Activated CD4-positive, alpha-beta memory T cell treated with anti-CD3 and anti-CD28 coated beads for 36 hours (primary cell): ENCODE results near the gene TMEM161B. TPM values are rescaled to one million over a fixed set of nuclear protein-coding genes. Genes with fewer than 3 reads are reported as not detected.
"Not testable (repeated sequence)": the region's sequence is repeated elsewhere in the genome, so short reads cannot be mapped to it uniquely, and the experiment has no call there.

Source experiments
- CTCF ChIA-PET: fragments of 350-600 bp; sonication (Branson Sonifier 250); formaldehyde crosslinking; loops from one replicate; lab custom pipeline; 2021; ENCODE audit warnings: antibody characterized with exemption, inconsistent platforms; lab: Charles Lee
- POLR2A ChIA-PET: fragments of 350-600 bp; sonication (Branson Sonifier 250); formaldehyde crosslinking; loops from one replicate; lab custom pipeline; 2021; ENCODE audit warnings: antibody characterized with exemption; lab: Charles Lee
- DNase-seq: peaks from one replicate; pipeline ENCODE4 v3.0.0-alpha.2; 2020
- H3K27ac Mint-ChIP-seq: one replicate; pipeline ENCODE4 v1.8.0; 2021; ENCODE audit warnings: mixed read lengths
- H3K27me3 Mint-ChIP-seq: one replicate; pipeline ENCODE4 v1.8.0; 2021; ENCODE audit warnings: mixed read lengths
- H3K36me3 Mint-ChIP-seq: one replicate; pipeline ENCODE4 v1.8.0; 2021; ENCODE audit warnings: mixed read lengths
- H3K4me1 Mint-ChIP-seq: one replicate; pipeline ENCODE4 v1.8.0; 2021; ENCODE audit warnings: low read depth, mixed read lengths
- H3K4me3 Mint-ChIP-seq: one replicate; pipeline ENCODE4 v1.8.0; 2021; ENCODE audit warnings: mild to moderate bottlenecking, mixed read lengths
- H3K9me3 Mint-ChIP-seq: one replicate; pipeline ENCODE4 v1.8.0; 2021; ENCODE audit warnings: mixed read lengths
- intact Hi-C: fragments of 100-400 bp; cut with micrococcal nuclease; formaldehyde crosslinking; loops from one replicate; pipeline ENCODE4 v1.15.1; 2023
- total RNA-seq, 2 experiments: library from RNA; stranded (reverse); gene quantifications; one replicate each; pipeline ENCODE4 v1.2.3, GENCODE V29; 2021

The TMEM161B gene
- total RNA-seq, 2 experiments from 2014 or later: 21.2 to 22.9 TPM

- ChIA-PET POLR2A (no interaction called here), CTCF (no interaction called here)
- Mint-ChIP-seq H3K9me3 (no peaks in the 10 kb centered on the region), H3K4me1 (peaks cover 65% of the 10 kb centered on the region), H3K27ac (no peak overlapping the region), H3K27me3 (no peaks in the 10 kb centered on the region), H3K4me3 (no peak overlapping the region), H3K36me3 (peaks cover 15% of the 10 kb centered on the region)
- no peak for DNase-seq
- intact Hi-C loops: no loop called here
Measured at GRCh38 chr5:88245893-88246244, 22.8 kb downstream of the TMEM161B start.

GRCh38 chr5:88245241-88245892 lies 23.3 kb downstream of the TMEM161B start:
- Mint-ChIP-seq H3K27ac (no peak overlapping the region), H3K4me1 (peaks cover 60% of the 10 kb centered on the region), H3K27me3 (no peaks in the 10 kb centered on the region), H3K36me3 (peaks cover 11% of the 10 kb centered on the region), H3K4me3 (no peak overlapping the region), H3K9me3 (no peaks in the 10 kb centered on the region)
- intact Hi-C loops: no loop called here
- no peak for DNase-seq
- POLR2A ChIA-PET: no interaction called here
- CTCF ChIA-PET: no interaction called here

GRCh38 chr5:88244686-88245085 lies 24.0 kb downstream of the TMEM161B start:
- CTCF ChIA-PET: no interaction called here
- H3K4me3 Mint-ChIP-seq: no peak overlapping the region
- peaks cover 53% of the 10 kb centered on the region for H3K4me1 Mint-ChIP-seq
- H3K27me3 Mint-ChIP-seq: no peaks in the 10 kb centered on the region
- intact Hi-C loops: no loop called here
- no peak overlapping the region for H3K27ac Mint-ChIP-seq
- DNase-seq: no peak
- POLR2A ChIA-PET: no interaction called here
- no peaks in the 10 kb centered on the region for H3K9me3 Mint-ChIP-seq
- H3K36me3 Mint-ChIP-seq: peaks cover 9% of the 10 kb centered on the region

- H3K9me3 Mint-ChIP-seq, H3K27me3 Mint-ChIP-seq, H3K27ac Mint-ChIP-seq, H3K4me3 Mint-ChIP-seq, DNase-seq, POLR2A ChIA-PET, intact Hi-C loops, CTCF ChIA-PET: not testable (repeated sequence)
- peaks cover 11% of the 10 kb centered on the region for H3K36me3 Mint-ChIP-seq
- H3K4me1 Mint-ChIP-seq: peaks cover 41% of the 10 kb centered on the region
Measured at GRCh38 chr5:88243493-88243892, 25.2 kb downstream of the TMEM161B start.

GRCh38 chr5:88238732-88239131 lies 29.9 kb downstream of the TMEM161B start:
- Mint-ChIP-seq H3K9me3 (no peaks in the 10 kb centered on the region), H3K27ac (no peak overlapping the region), H3K4me1 (peaks cover 22% of the 10 kb centered on the region), H3K4me3 (no peak overlapping the region), H3K36me3 (peaks cover 24% of the 10 kb centered on the region), H3K27me3 (no peaks in the 10 kb centered on the region)
- ChIA-PET POLR2A (no interaction called here), CTCF (no interaction called here)
- intact Hi-C loops: no loop called here
- DNase-seq: no peak

- H3K27ac Mint-ChIP-seq: peak overlapping the region; percentile 59
- H3K36me3 Mint-ChIP-seq: peaks cover 31% of the 10 kb centered on the region
- POLR2A ChIA-PET: interaction anchor here (1.5 kb wide), 1 partner anchor 33 kb away, joined by 6 read pairs; no protein-coding TSS in a partner anchor
Measured at GRCh38 chr5:88236866-88237642, 31.6 kb downstream of the TMEM161B start.

GRCh38 chr5:88235828-88236227 lies 32.8 kb downstream of the TMEM161B start:
- intact Hi-C loops: loop anchor here (2.0 kb wide), 1 partner anchor 27 kb away; no protein-coding TSS in a partner anchor
- ChIA-PET POLR2A (no interaction called here), CTCF (no interaction called here)
- Mint-ChIP-seq H3K27me3 (no peaks in the 10 kb centered on the region), H3K27ac (no peak overlapping the region), H3K4me3 (no peak overlapping the region), H3K9me3 (no peaks in the 10 kb centered on the region), H3K4me1 (peaks cover 9% of the 10 kb centered on the region), H3K36me3 (peaks cover 31% of the 10 kb centered on the region)
- no peak for DNase-seq

More at GRCh38 chr5:88236866-88237642, 31.6 kb downstream of the TMEM161B start:
- Mint-ChIP-seq H3K27me3 (no peaks in the 10 kb centered on the region), H3K4me1 (peaks cover 14% of the 10 kb centered on the region), H3K4me3 (no peak overlapping the region), H3K9me3 (no peaks in the 10 kb centered on the region)
- CTCF ChIA-PET: no interaction called here
- peak; percentile 14 for DNase-seq
- intact Hi-C loops: loop anchor here (1.0 to 2.0 kb wide), 3 partner anchors 12 to 33 kb away; no protein-coding TSS in a partner anchor

GRCh38 chr5:88235346-88235745 lies 33.3 kb downstream of the TMEM161B start:
- CTCF ChIA-PET: no interaction called here
- H3K36me3 Mint-ChIP-seq: peaks cover 31% of the 10 kb centered on the region
- no peak overlapping the region for H3K4me3 Mint-ChIP-seq
- no peak for DNase-seq
- H3K27me3 Mint-ChIP-seq: no peaks in the 10 kb centered on the region
- H3K9me3 Mint-ChIP-seq: no peaks in the 10 kb centered on the region
- POLR2A ChIA-PET: no interaction called here
- H3K27ac Mint-ChIP-seq: no peak overlapping the region
- peaks cover 9% of the 10 kb centered on the region for H3K4me1 Mint-ChIP-seq
- intact Hi-C loops: no loop called here

- ChIA-PET CTCF (no interaction called here), POLR2A (no interaction called here)
- no peak overlapping the region for H3K27ac Mint-ChIP-seq
- H3K4me3 Mint-ChIP-seq: no peak overlapping the region
- no peaks in the 10 kb centered on the region for H3K4me1 Mint-ChIP-seq
- intact Hi-C loops: no loop called here
- H3K27me3 Mint-ChIP-seq: no peaks in the 10 kb centered on the region
- no peak for DNase-seq
- H3K36me3 Mint-ChIP-seq: peaks cover 23% of the 10 kb centered on the region
- no peaks in the 10 kb centered on the region for H3K9me3 Mint-ChIP-seq
Measured at GRCh38 chr5:88230546-88231066, 38.0 kb downstream of the TMEM161B start.

GRCh38 chr5:88226881-88227450 lies 41.7 kb downstream of the TMEM161B start:
- no peaks in the 10 kb centered on the region for H3K4me1 Mint-ChIP-seq
- no peaks in the 10 kb centered on the region for H3K9me3 Mint-ChIP-seq
- no peaks in the 10 kb centered on the region for H3K27me3 Mint-ChIP-seq
- H3K36me3 Mint-ChIP-seq: peaks cover 12% of the 10 kb centered on the region
- POLR2A ChIA-PET: interaction anchor here (0.6 kb wide), 1 partner anchor 619 kb away, joined by 3 read pairs; no protein-coding TSS in a partner anchor
- no peak overlapping the region for H3K27ac Mint-ChIP-seq
- CTCF ChIA-PET: interaction anchor here (0.8 kb wide), 1 partner anchor 23 kb away, joined by 3 read pairs; no protein-coding TSS in a partner anchor
- H3K4me3 Mint-ChIP-seq: no peak overlapping the region
- no peak for DNase-seq
- intact Hi-C loops: no loop called here

- peaks cover 53% of the 10 kb centered on the region for H3K36me3 Mint-ChIP-seq
- H3K27me3 Mint-ChIP-seq: no peaks in the 10 kb centered on the region
- DNase-seq: no peak
- intact Hi-C loops: no loop called here
- H3K9me3 Mint-ChIP-seq: no peaks in the 10 kb centered on the region
- H3K4me1 Mint-ChIP-seq: no peaks in the 10 kb centered on the region
- CTCF ChIA-PET: no interaction called here
- no peak overlapping the region for H3K27ac Mint-ChIP-seq
- POLR2A ChIA-PET: no interaction called here
- no peak overlapping the region for H3K4me3 Mint-ChIP-seq
Measured at GRCh38 chr5:88214655-88215054, 54.0 kb downstream of the TMEM161B start.

- peaks cover 37% of the 10 kb centered on the region for H3K36me3 Mint-ChIP-seq
- H3K27ac Mint-ChIP-seq: no peak overlapping the region
Measured at GRCh38 chr5:88207575-88207974, 61.1 kb downstream of the TMEM161B start.

More at GRCh38 chr5:88207575-88207974, 61.1 kb downstream of the TMEM161B start:
- no peaks in the 10 kb centered on the region for H3K9me3 Mint-ChIP-seq
- intact Hi-C loops: no loop called here
- H3K4me1 Mint-ChIP-seq: peaks cover 15% of the 10 kb centered on the region
- no peaks in the 10 kb centered on the region for H3K27me3 Mint-ChIP-seq
- ChIA-PET CTCF (interaction anchor here (0.6 kb wide), 1 partner anchor 56 kb away, joined by 4 read pairs; no protein-coding TSS in a partner anchor), POLR2A (no interaction called here)
- DNase-seq: no peak
- H3K4me3 Mint-ChIP-seq: no peak overlapping the region
